Psoas muscle (tissue), 8 donors: ENCODE data around the gene NEK2. TPM values are rescaled to one million over a fixed set of nuclear protein-coding genes. Genes with fewer than 3 reads are reported as not detected.

Experiments used
- ATAC-seq, 4 donors: fragments of 200-7000 bp; cut with Tn5 transposase; one replicate each; pipeline ENCODE4 v1.9.1; 2020; ENCODE audit warnings: moderate library complexity in 3 of 4, mild to moderate bottlenecking in 2 of 4
- DNase-seq, 2 donors: peaks; one replicate each; pipeline ENCODE4 v3.0.0-alpha.2; 2020
- H3K27ac ChIP-seq: fragments of 200-600 bp; one replicate; pipeline ENCODE4 v1.8.0; 2022
- H3K27me3 ChIP-seq, 3 donors: fragments of 200-600 bp in 1 of 3; one replicate each; pipeline versions ENCODE4 v1.6.1 to v1.8.0; 2013 to 2022; ENCODE audit warnings: low read length in 2 of 3, mild to moderate bottlenecking in 2 of 3, moderate library complexity in 1 of 3; ENCODE audit not compliant: insufficient read depth in 3 of 3
- H3K36me3 ChIP-seq, 2 donors: fragments of 200-600 bp in 1 of 2; one replicate each; pipeline versions ENCODE4 v1.6.1 to v1.8.0; 2013 to 2022; ENCODE audit warnings: low read depth in 1 of 2, mild to moderate bottlenecking in 1 of 2, moderate library complexity in 1 of 2; ENCODE audit not compliant: insufficient read depth in 1 of 2
- H3K4me1 ChIP-seq: fragments of 200-600 bp; one replicate; pipeline ENCODE4 v1.8.0; 2022
- H3K4me3 ChIP-seq: fragments of 200-600 bp; one replicate; pipeline ENCODE4 v1.8.0; 2022; ENCODE audit warnings: mild to moderate bottlenecking
- H3K9me3 ChIP-seq: fragments of 200-600 bp; one replicate; pipeline ENCODE4 v1.8.0; 2022
- WGBS, 3 donors: extraction: QIAGEN DNeasy Blood & Tissue Kit; methylation state at CpG; one replicate each; pipeline versions ENCODE4 v1.1.6 to v1.1.7; 2013; 5-methylcytosine and 5-hydroxymethylcytosine counted together
- intact Hi-C, 2 donors: fragments of 100-400 bp; cut with DNase I; formaldehyde crosslinking; loops; one replicate each; pipeline versions ENCODE4 v1.11.0 to v1.14.2; 2022
- polyA plus RNA-seq, 3 donors: library from polyadenylated mRNA; stranded (reverse); fragments of 200-250 nt; gene quantifications; one replicate each; pipeline ENCODE4 v1.2.3, GENCODE V29; 2013
- total RNA-seq, 4 donors: library from RNA; stranded (reverse); fragmentation: NEBNext Ultra II Directional in 2 of 4; extraction: Animal tissue kit (Norgen Biotek cat#: 25700) in 2 of 4; gene quantifications; one replicate each; pipeline versions ENCODE4 v1.2.1 to v1.2.4, GENCODE V29; 2021 to 2023
- TF ChIP-seq, protein P1 (sequence below): fragments of 200-600 bp; IDR thresholded peaks from one replicate; pipeline ENCODE4 v1.8.0; 2022; ENCODE audit warnings: antibody characterized with exemption
- donor health status: healthy with polysubstance abuse.
- donor health status: DM: no; HTN: no; CAD: no; lungs with moderate emphysema.
- donor health status: Bipolar disorder and iron deficiency.
- donor health status: healthy.
- donor health status: DM: yes; HTN: yes; CAD: no.
- donor health status: DM: no; HTN: no; CAD: no.
- donor health status: DM: no; HTN: no; CAD: no.
- donor health status: DM: yes; HTN: yes; CAD: no.

Gene NEK2
- total and polyA plus RNA-seq, 7 donors, result 0.03 to 0.04 TPM; not detected in 5

DNA sequence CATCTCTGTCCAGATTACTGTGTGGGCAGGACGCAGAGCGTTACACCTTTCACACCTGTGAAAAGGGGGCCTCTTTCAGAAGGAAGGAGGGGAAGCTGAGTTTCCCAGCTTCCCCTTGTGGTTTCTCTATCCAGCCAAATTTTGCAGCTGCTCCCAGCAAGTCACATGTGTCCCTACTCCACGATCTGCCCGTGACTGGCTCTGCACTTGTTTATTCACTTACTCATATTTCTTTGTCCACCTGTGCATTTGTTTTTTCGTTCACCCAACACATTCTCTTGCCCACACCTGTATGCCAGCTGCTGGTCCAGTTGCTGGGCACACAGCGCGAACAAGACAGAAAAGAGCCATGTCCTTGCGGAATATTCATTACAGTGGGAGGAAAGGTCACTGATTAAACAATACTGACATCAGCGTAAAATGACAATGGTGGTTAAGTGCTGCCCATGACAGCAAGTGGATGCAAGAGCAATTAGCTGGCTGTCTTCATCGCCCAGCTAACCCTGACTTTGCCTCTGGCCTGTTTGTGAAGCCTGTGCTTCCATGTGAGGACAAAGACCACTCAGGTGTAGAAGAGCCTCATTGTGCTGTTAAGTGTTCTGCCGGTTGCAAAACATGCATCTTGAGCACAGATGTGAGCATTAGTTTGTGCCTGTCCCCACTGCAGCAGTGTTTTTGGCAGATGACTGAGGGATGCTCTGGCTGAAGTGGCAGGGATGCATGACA is 28.6 kb upstream of the NEK2 start:
- WGBS, 3 donors, result 44 to 55% (median 45%) methylated on average over 11 of the region's 11 CpGs
- TF ChIP-seq, protein P1, sequence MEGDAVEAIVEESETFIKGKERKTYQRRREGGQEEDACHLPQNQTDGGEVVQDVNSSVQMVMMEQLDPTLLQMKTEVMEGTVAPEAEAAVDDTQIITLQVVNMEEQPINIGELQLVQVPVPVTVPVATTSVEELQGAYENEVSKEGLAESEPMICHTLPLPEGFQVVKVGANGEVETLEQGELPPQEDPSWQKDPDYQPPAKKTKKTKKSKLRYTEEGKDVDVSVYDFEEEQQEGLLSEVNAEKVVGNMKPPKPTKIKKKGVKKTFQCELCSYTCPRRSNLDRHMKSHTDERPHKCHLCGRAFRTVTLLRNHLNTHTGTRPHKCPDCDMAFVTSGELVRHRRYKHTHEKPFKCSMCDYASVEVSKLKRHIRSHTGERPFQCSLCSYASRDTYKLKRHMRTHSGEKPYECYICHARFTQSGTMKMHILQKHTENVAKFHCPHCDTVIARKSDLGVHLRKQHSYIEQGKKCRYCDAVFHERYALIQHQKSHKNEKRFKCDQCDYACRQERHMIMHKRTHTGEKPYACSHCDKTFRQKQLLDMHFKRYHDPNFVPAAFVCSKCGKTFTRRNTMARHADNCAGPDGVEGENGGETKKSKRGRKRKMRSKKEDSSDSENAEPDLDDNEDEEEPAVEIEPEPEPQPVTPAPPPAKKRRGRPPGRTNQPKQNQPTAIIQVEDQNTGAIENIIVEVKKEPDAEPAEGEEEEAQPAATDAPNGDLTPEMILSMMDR, result no peak
- ATAC-seq, result no peak
- intact Hi-C loops, result no loop called here
- no peaks in the 10 kb centered on the region for H3K4me1 ChIP-seq
- no peak overlapping the region for H3K4me3 ChIP-seq
- H3K9me3 ChIP-seq, result no peaks in the 10 kb centered on the region
- no peak overlapping the region for H3K27ac ChIP-seq
- no peak for DNase-seq
- H3K36me3 ChIP-seq, result no peaks in the 10 kb centered on the region
- no peaks in the 10 kb centered on the region for H3K27me3 ChIP-seq

- H3K36me3 ChIP-seq, result no peaks in the 10 kb centered on the region
- intact Hi-C loops, result no loop called here
- WGBS, 3 donors, result 96 to 97% (median 96%) methylated on average over 6 of the region's 6 CpGs
These were observed 26.3 kb upstream of the NEK2 start for GRCh38 chr1:211701733-211702132.

GRCh38 chr1:211699059-211699458 is 23.6 kb upstream of the NEK2 start:
- Histone ChIP-seq H3K36me3 (no peaks in the 10 kb centered on the region), H3K27me3 (no peaks in the 10 kb centered on the region), H3K27ac (no peak overlapping the region), H3K9me3 (no peaks in the 10 kb centered on the region), H3K4me3 (no peak overlapping the region), H3K4me1 (no peaks in the 10 kb centered on the region)
- DNase-seq (no peak), ATAC-seq (no peak)
- intact Hi-C loops, result loop anchor here in 1 of 2 donors (5.0 kb wide), 1 partner anchor 133 kb away; the partner anchor contains the start of gene LPGAT1
- WGBS, 3 donors, result 78 to 83% (median 82%) methylated on average over 16 of the region's 16 CpGs
- TF ChIP-seq, protein P1, result no peak

More at GRCh38 chr1:211701733-211702132, 26.3 kb upstream of the NEK2 start:
- Histone ChIP-seq H3K4me3 (no peak overlapping the region), H3K27ac (no peak overlapping the region), H3K9me3 (no peaks in the 10 kb centered on the region), H3K27me3 (no peaks in the 10 kb centered on the region), H3K4me1 (no peaks in the 10 kb centered on the region)
- ATAC-seq (no peak), DNase-seq (no peak)
- TF ChIP-seq, protein P1, result no peak

- intact Hi-C loops, result loop anchor here in 1 of 2 donors (5.0 kb wide), 1 partner anchor 134 kb away; the partner anchor contains the start of gene LPGAT1
- ATAC-seq, result peak in 3 of 4 donors; percentile 61 to 70 (median 65)
- TF ChIP-seq, protein P1, result peak; percentile 64
These were observed 23.0 kb upstream of the NEK2 start for GRCh38 chr1:211698161-211699026.

More at GRCh38 chr1:211698161-211699026, 23.0 kb upstream of the NEK2 start:
- Histone ChIP-seq H3K27ac (no peak overlapping the region), H3K4me3 (no peak overlapping the region), H3K4me1 (no peaks in the 10 kb centered on the region), H3K36me3 (no peaks in the 10 kb centered on the region), H3K27me3 (no peaks in the 10 kb centered on the region), H3K9me3 (no peaks in the 10 kb centered on the region)
- DNase-seq, result peak; percentile 68 to 71
- WGBS, 3 donors, result 43 to 48% (median 43%) methylated on average over 28 to 29 of the region's 29 CpGs
